IMR-90 (cell line): Measurements from ENCODE around the gene RAPH1. TPM values are rescaled to one million over a fixed set of nuclear protein-coding genes. Genes with fewer than 3 reads are reported as not detected.

Source experiments
- ATAC-seq: fragments of 200-7000 bp; cut with Tn5 transposase; 2 replicates; pipeline ENCODE4 v1.9.1; 2020; ENCODE audit warnings: low read depth, mild to moderate bottlenecking, moderate library complexity
- BruUV-seq: library from RNA; stranded (reverse); fragments of 400-500 nt; replicated peaks from 2 replicates; lab custom pipeline; 2021; lab: Mats Ljungman, UMichigan
- CTCF ChIA-PET: fragments of 300-600 bp; formaldehyde crosslinking; extraction: SDS; loops from one replicate; lab custom pipeline; 2021; ENCODE audit warnings: antibody characterized with exemption; lab: Yijun Ruan, JAX
- POLR2A ChIA-PET: fragments of 300-600 bp; sonication (Branson Sonifier 250); formaldehyde crosslinking; loops from one replicate; lab custom pipeline; 2022; ENCODE audit warnings: antibody characterized with exemption; ENCODE audit not compliant: unreplicated experiment; lab: Charles Lee
- DNase-seq: peaks from one replicate; pipeline ENCODE4 v3.0.0; 2013
- H2AFZ ChIP-seq: replicated peaks from 2 replicates; pipeline ENCODE3; 2013; ENCODE audit warnings: low read length, mild to moderate bottlenecking; ENCODE audit not compliant: poor library complexity
- H2AK5ac ChIP-seq: 2 replicates; pipeline ENCODE4 v1.6.1; 2013; ENCODE audit warnings: low read depth, low read length, inconsistent platforms
- H2AK9ac ChIP-seq: replicated peaks from 2 replicates; pipeline ENCODE3; 2013; ENCODE audit warnings: mild to moderate bottlenecking, low read depth, low read length, moderate library complexity; ENCODE audit not compliant: poor library complexity
- H2BK120ac ChIP-seq: 2 replicates; pipeline ENCODE4 v1.6.1; 2013; ENCODE audit warnings: low read depth, low read length, inconsistent platforms
- H2BK15ac ChIP-seq: 3 replicates; pipeline ENCODE4 v1.6.1; 2013; ENCODE audit warnings: low read depth, low read length, inconsistent platforms
- H2BK20ac ChIP-seq: 2 replicates; pipeline ENCODE4 v1.6.1; 2013; ENCODE audit warnings: low read depth, mild to moderate bottlenecking, inconsistent platforms, low read length, moderate library complexity
- H2BK5ac ChIP-seq: 2 replicates; pipeline ENCODE4 v1.6.1; 2013; ENCODE audit warnings: mild to moderate bottlenecking, low read depth, low read length, inconsistent platforms; ENCODE audit not compliant: poor library complexity, severe bottlenecking
- H3K14ac ChIP-seq: replicated peaks from 2 replicates; pipeline ENCODE4 v1.6.1; 2013; ENCODE audit warnings: low read depth, low read length, inconsistent platforms
- H3K18ac ChIP-seq: 2 replicates; pipeline ENCODE4 v1.6.1; 2013; ENCODE audit warnings: low read depth, low read length, control low read depth
- H3K23ac ChIP-seq: 2 replicates; pipeline ENCODE4 v1.6.1; 2013; ENCODE audit warnings: low read depth, low read length, inconsistent platforms
- H3K27ac ChIP-seq: 2 replicates; pipeline ENCODE4 v1.5.1; 2013; ENCODE audit warnings: mild to moderate bottlenecking, control low read depth, low read length; ENCODE audit not compliant: insufficient read depth
- H3K27me3 ChIP-seq: 2 replicates; pipeline ENCODE4 v1.6.1; 2013; ENCODE audit warnings: low read length; ENCODE audit not compliant: control insufficient read depth, insufficient read depth
- H3K36me3 ChIP-seq: 2 replicates; pipeline ENCODE4 v1.6.1; 2013; ENCODE audit warnings: low read length, mixed read lengths; ENCODE audit not compliant: control insufficient read depth, insufficient read depth
- H3K4ac ChIP-seq: 2 replicates; pipeline ENCODE4 v1.6.1; 2013; ENCODE audit warnings: low read depth, low read length, inconsistent platforms
- H3K4me1 ChIP-seq: 2 replicates; pipeline ENCODE4 v1.6.1; 2013; ENCODE audit warnings: low read length, mixed read lengths; ENCODE audit not compliant: control insufficient read depth, insufficient read depth
- H3K4me2 ChIP-seq: 2 replicates; pipeline ENCODE4 v1.6.1; 2013; ENCODE audit warnings: low read depth, mild to moderate bottlenecking, control low read depth, low read length, moderate library complexity
- H3K4me3 ChIP-seq: 2 replicates; pipeline ENCODE4 v1.5.1; 2013; ENCODE audit warnings: low read depth, mild to moderate bottlenecking, control low read depth, low read length, moderate library complexity; ENCODE audit not compliant: insufficient read depth
- H3K56ac ChIP-seq: 2 replicates; pipeline ENCODE4 v1.6.1; 2013; ENCODE audit warnings: low read length, inconsistent platforms; ENCODE audit not compliant: insufficient read depth; ENCODE audit errors: extremely low read depth
- H3K79me1 ChIP-seq, 2 experiments: 2 replicates each; pipeline ENCODE4 v1.6.1; 2013; ENCODE audit warnings: low read length in 2 of 2, inconsistent platforms in 1 of 2, low read depth in 1 of 2
- H3K9ac ChIP-seq: 2 replicates; pipeline ENCODE4 v1.6.1; 2013; ENCODE audit warnings: low read depth, low read length, control low read depth
- H3K9me1 ChIP-seq: 2 replicates; pipeline ENCODE4 v1.6.1; 2013; ENCODE audit warnings: low read length, inconsistent platforms; ENCODE audit not compliant: insufficient read depth
- H3K9me3 ChIP-seq: 2 replicates; pipeline ENCODE4 v1.6.1; 2013; ENCODE audit warnings: low read length; ENCODE audit not compliant: control insufficient read depth, insufficient read depth
- H4K20me1 ChIP-seq: 2 replicates; pipeline ENCODE4 v1.6.1; 2013; ENCODE audit warnings: low read length, inconsistent platforms; ENCODE audit not compliant: insufficient read depth
- H4K5ac ChIP-seq: 2 replicates; pipeline ENCODE4 v1.6.1; 2013; ENCODE audit warnings: mild to moderate bottlenecking, low read depth, low read length, control low read depth
- H4K8ac ChIP-seq, 2 experiments: 2 replicates each; pipeline ENCODE4 v1.6.1; 2013; ENCODE audit warnings: low read depth in 2 of 2, low read length in 2 of 2, control low read depth in 1 of 2, inconsistent platforms in 1 of 2
- H4K91ac ChIP-seq: 2 replicates; pipeline ENCODE4 v1.6.1; 2013; ENCODE audit warnings: low read depth, low read length, inconsistent platforms; ENCODE audit not compliant: insufficient read depth
- CHD1 ChIP-seq: IDR thresholded peaks from 2 replicates; pipeline ENCODE4 v1.6.1; 2012; ENCODE audit warnings: low read depth, low read length, improper control_type of control experiment
- CTCF ChIP-seq: conservative IDR thresholded peaks from 2 replicates; pipeline ENCODE4 v1.5.1; 2012; ENCODE audit warnings: mild to moderate bottlenecking, low read depth, low read length, improper control_type of control experiment
- MAFK ChIP-seq: IDR thresholded peaks from 2 replicates; pipeline ENCODE4 v1.6.1; 2012; ENCODE audit warnings: low read depth, low read length, improper control_type of control experiment
- MAZ ChIP-seq: IDR thresholded peaks from 2 replicates; pipeline ENCODE4 v1.6.1; 2012; ENCODE audit warnings: low read depth, mild to moderate bottlenecking, low read length, improper control_type of control experiment, moderate library complexity, borderline replicate concordance
- RAD21 ChIP-seq: IDR thresholded peaks from 2 replicates; pipeline ENCODE4 v1.6.1; 2012; ENCODE audit warnings: low read length, improper control_type of control experiment
- RCOR1 ChIP-seq: IDR thresholded peaks from 2 replicates; pipeline ENCODE4 v1.6.1; 2012; ENCODE audit warnings: mild to moderate bottlenecking, low read length, improper control_type of control experiment; ENCODE audit not compliant: insufficient replicate concordance
- RFX5 ChIP-seq: IDR thresholded peaks from 2 replicates; pipeline ENCODE4 v1.8.0; 2012; ENCODE audit warnings: low read depth, mild to moderate bottlenecking, low read length, moderate library complexity
- WGBS, 2 experiments: methylation state at CpG; one replicate each; pipeline versions ENCODE4 v1.1.5 to v1.1.7; 2013; ENCODE audit warnings: missing lambda C conversion rate in 2 of 2; ENCODE audit not compliant: insufficient read length in 1 of 2; ENCODE audit errors: extremely low coverage in 2 of 2; 5-methylcytosine and 5-hydroxymethylcytosine counted together
- dilution Hi-C: fragments of 300-500 bp; cut with HindIII; formaldehyde crosslinking; loops from one replicate; pipeline ENCODE4 v1.14.3; 2018; ENCODE audit warnings: low sequenced_read_pairs; ENCODE audit not compliant: unreplicated experiment
- in situ Hi-C: fragments of 300-500 bp; cut with MboI; formaldehyde crosslinking; loops from 3 replicates; pipeline ENCODE4 v1.14.3; 2019; ENCODE audit warnings: low sequenced_read_pairs, inconsistent platforms, mixed read lengths
- intact Hi-C: fragments of 100-400 bp; cut with micrococcal nuclease; formaldehyde crosslinking; loops from 2 replicates; pipeline ENCODE4 v1.10.0; 2022
- polyA plus RNA-seq, 3 experiments: library from polyadenylated mRNA; depleted of rRNA; stranded (reverse); fragments of >200 nt; gene quantifications; 2 replicates each; pipeline ENCODE4 v1.2.3, GENCODE V29; 2012; ENCODE audit warnings: low replicate concordance in 1 of 3
- total RNA-seq: library from RNA; depleted of rRNA; stranded (reverse); fragments of >200 nt; gene quantifications from 2 replicates; pipeline ENCODE4 v1.2.3, GENCODE V29; 2012

RAPH1 gene
- total and polyA plus RNA-seq, 2 of the 4 experiments (the other 2 are of a cell fraction) = 7.5 to 15.1 TPM

GRCh38 chr2:203440671-203441070 lies 94.4 kb downstream of the RAPH1 start:
- BruUV-seq = no TSS peak
- Histone ChIP-seq H4K91ac (no peak overlapping the region), H3K4me1 (peaks cover 2% of the 10 kb centered on the region), H2AK9ac (no peak overlapping the region), H3K18ac (no peak overlapping the region), H3K27me3 (no peaks in the 10 kb centered on the region), H3K36me3 (peaks cover 38% of the 10 kb centered on the region), H3K4me2 (no peak overlapping the region), H2BK15ac (no peak overlapping the region), H3K4ac (no peak overlapping the region), H3K9me3 (no peaks in the 10 kb centered on the region), H3K27ac (no peak overlapping the region), H2BK20ac (no peak overlapping the region), H2BK120ac (no peak overlapping the region), H3K9ac (no peak overlapping the region), H4K5ac (no peak overlapping the region), H4K20me1 (no peaks in the 10 kb centered on the region), H3K4me3 (no peak overlapping the region), H2BK5ac (no peak overlapping the region), H2AFZ (no peak overlapping the region), H3K79me1 (peaks cover 20 to 38% of the 10 kb centered on the region in 2 experiments), H3K56ac (no peak overlapping the region), H3K23ac (no peak overlapping the region), H2AK5ac (no peak overlapping the region), H4K8ac (no peak overlapping the region), H3K14ac (no peak overlapping the region), H3K9me1 (peaks cover 13% of the 10 kb centered on the region)
- intact Hi-C loops (no loop called here), dilution Hi-C loops (no loop called here), in situ Hi-C loops (no loop called here)
- ATAC-seq (no peak), DNase-seq (no peak)
- TF ChIP-seq MAFK (no peak), MAZ (no peak), RFX5 (no peak), CHD1 (no peak), RCOR1 (no peak), CTCF (no peak), RAD21 (no peak)
- POLR2A ChIA-PET = no interaction called here
- 100% methylated on average over 1 of the region's 4 CpGs; no CpG with 5 or more reads in 1 of the 2 experiments for WGBS, 2 experiments
- CTCF ChIA-PET = no interaction called here
